ENCODE data around the gene PALM. TPM values are rescaled to one million over a fixed set of nuclear protein-coding genes. Genes with fewer than 3 reads are reported as not detected.

Gene PALM
- total and polyA plus RNA-seq, 9 of the 15 experiments (the other 6 are each of a cell fraction or from before 2014, with no cell fraction given) = 0.04 to 6.6 (median 1.7) TPM

- no peak overlapping the region for H3K27ac ChIP-seq (ENCODE audit: extremely low read depth, low read depth, low read length)
- 43% methylated on average over 17 of the region's 17 CpGs for WGBS (ENCODE audit: insufficient coverage, low coverage, missing lambda C conversion rate)
- H3K4me2 ChIP-seq (ENCODE audit: insufficient read depth, low read length) = no peak overlapping the region
- no peaks in the 10 kb centered on the region for H3K27me3 ChIP-seq (ENCODE audit: control insufficient read depth in 2 of 2, insufficient read depth in 2 of 2, low read length in 2 of 2)
- BruUV-seq (replicated peaks) = no TSS peak
- CTCF ChIA-PET (ENCODE audit: low intra/inter-chr PET ratio) = no interaction called here
- FAIRE-seq = no peak
- no peaks in the 10 kb centered on the region for H3K9me3 ChIP-seq (replicated peaks; ENCODE audit: control insufficient read depth, insufficient read depth, low read depth, low read length)
- H3K9me1 ChIP-seq (ENCODE audit: control insufficient read depth, insufficient read depth, low read length) = no peaks in the 10 kb centered on the region
- in situ Hi-C loops (cut with MboI) (no loop called here), intact Hi-C loops (cut with micrococcal nuclease) (no loop called here)
- H2AFZ ChIP-seq (ENCODE audit: low read depth, low read length) = no peak overlapping the region
- H3K4me1 ChIP-seq (replicated peaks in 1 of 2; ENCODE audit: control insufficient read depth in 2 of 2, insufficient read depth in 2 of 2, low read length in 2 of 2) = peaks cover 0 to 46% of the 10 kb centered on the region in 2 experiments; a peak in 2 of 5 replicates
- POLR2A ChIA-PET = interaction anchor here (0.7 kb wide), 1 partner anchor 11 kb away, joined by 3 read pairs; no protein-coding TSS in a partner anchor
- no peak overlapping the region for H3K4me3 ChIP-seq
- DNase-seq (ENCODE audit: extremely low read depth in 1 of 4, low spot score in 3 of 4) = no peak
- H3K79me2 ChIP-seq (ENCODE audit: control insufficient read depth, insufficient read depth, low read length) = no peaks in the 10 kb centered on the region
- H4K20me1 ChIP-seq (replicated peaks; ENCODE audit: control insufficient read depth, insufficient read depth, low read length) = no peaks in the 10 kb centered on the region
- H3K36me3 ChIP-seq (ENCODE audit: control insufficient read depth, insufficient read depth, low read length) = no peaks in the 10 kb centered on the region
- peak overlapping the region in 1 of 2 experiments; percentile 61; a peak in 2 of 4 replicates for H3K9ac ChIP-seq (ENCODE audit: insufficient read depth in 1 of 2, low read depth in 2 of 2, low read length in 2 of 2)
- no peak for ATAC-seq
- no peak for TF ChIP-seq KAT7 (CRISPR knock-in tag; IDR thresholded peaks at IDR 0.05; ENCODE audit: borderline replicate concordance)
- TF ChIP-seq TAL1 (IDR thresholded peaks at IDR 0.05) = no peak
- peak; percentile 12 for TF ChIP-seq RBM25 (IDR thresholded peaks at IDR 0.05; ENCODE audit: low read depth, low read length, severe bottlenecking)
- no peak for TF ChIP-seq DPF2 (IDR thresholded peaks at IDR 0.05)
- TF ChIP-seq, protein P1, sequence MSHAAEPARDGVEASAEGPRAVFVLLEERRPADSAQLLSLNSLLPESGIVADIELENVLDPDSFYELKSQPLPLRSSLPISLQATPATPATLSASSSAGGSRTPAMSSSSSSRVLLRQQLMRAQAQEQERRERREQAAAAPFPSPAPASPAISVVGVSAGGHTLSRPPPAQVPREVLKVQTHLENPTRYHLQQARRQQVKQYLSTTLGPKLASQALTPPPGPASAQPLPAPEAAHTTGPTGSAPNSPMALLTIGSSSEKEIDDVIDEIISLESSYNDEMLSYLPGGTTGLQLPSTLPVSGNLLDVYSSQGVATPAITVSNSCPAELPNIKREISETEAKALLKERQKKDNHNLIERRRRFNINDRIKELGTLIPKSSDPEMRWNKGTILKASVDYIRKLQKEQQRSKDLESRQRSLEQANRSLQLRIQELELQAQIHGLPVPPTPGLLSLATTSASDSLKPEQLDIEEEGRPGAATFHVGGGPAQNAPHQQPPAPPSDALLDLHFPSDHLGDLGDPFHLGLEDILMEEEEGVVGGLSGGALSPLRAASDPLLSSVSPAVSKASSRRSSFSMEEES (CRISPR knock-in tag; IDR thresholded peaks at IDR 0.05) = no peak
- no peak for TF ChIP-seq TAF15 (IDR thresholded peaks at IDR 0.05; ENCODE audit: low read depth, low read length)
- no peak for TF ChIP-seq RCOR1 (IDR thresholded peaks at IDR 0.05; ENCODE audit: borderline replicate concordance in 1 of 2, low read depth in 2 of 2, low read length in 2 of 2)
- TF ChIP-seq, protein P2, sequence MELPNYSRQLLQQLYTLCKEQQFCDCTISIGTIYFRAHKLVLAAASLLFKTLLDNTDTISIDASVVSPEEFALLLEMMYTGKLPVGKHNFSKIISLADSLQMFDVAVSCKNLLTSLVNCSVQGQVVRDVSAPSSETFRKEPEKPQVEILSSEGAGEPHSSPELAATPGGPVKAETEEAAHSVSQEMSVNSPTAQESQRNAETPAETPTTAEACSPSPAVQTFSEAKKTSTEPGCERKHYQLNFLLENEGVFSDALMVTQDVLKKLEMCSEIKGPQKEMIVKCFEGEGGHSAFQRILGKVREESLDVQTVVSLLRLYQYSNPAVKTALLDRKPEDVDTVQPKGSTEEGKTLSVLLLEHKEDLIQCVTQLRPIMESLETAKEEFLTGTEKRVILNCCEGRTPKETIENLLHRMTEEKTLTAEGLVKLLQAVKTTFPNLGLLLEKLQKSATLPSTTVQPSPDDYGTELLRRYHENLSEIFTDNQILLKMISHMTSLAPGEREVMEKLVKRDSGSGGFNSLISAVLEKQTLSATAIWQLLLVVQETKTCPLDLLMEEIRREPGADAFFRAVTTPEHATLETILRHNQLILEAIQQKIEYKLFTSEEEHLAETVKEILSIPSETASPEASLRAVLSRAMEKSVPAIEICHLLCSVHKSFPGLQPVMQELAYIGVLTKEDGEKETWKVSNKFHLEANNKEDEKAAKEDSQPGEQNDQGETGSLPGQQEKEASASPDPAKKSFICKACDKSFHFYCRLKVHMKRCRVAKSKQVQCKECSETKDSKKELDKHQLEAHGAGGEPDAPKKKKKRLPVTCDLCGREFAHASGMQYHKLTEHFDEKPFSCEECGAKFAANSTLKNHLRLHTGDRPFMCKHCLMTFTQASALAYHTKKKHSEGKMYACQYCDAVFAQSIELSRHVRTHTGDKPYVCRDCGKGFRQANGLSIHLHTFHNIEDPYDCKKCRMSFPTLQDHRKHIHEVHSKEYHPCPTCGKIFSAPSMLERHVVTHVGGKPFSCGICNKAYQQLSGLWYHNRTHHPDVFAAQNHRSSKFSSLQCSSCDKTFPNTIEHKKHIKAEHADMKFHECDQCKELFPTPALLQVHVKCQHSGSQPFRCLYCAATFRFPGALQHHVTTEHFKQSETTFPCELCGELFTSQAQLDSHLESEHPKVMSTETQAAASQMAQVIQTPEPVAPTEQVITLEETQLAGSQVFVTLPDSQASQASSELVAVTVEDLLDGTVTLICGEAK (IDR thresholded peaks at IDR 0.05) = no peak
- TF ChIP-seq, protein P2 (CRISPR knock-in tag; IDR thresholded peaks at IDR 0.05) = no peak
These were observed 13.9 kb downstream of the PALM start for GRCh38 chr19:722553-723101.

All from K562 (cell line).